Activated CD8-positive, alpha-beta memory T cell treated with anti-CD3 and anti-CD28 coated beads, Interleukin-2, amount 50 U/mL, for 24 hours (primary cell): Measurements from ENCODE around the gene ANTXR1.

Source experiments
- DNase-seq: peaks from one replicate; pipeline ENCODE4 v3.0.0-alpha.2; 2020; ENCODE audit errors: extremely low read depth

Gene ANTXR1

GRCh38 chr2:69134306-69134945 is 121.4 kb downstream of the ANTXR1 start:
- no peak for DNase-seq

- no peak for DNase-seq
Observed at GRCh38 chr2:69138247-69138772, 125.3 kb downstream of the ANTXR1 start.

- DNase-seq: no peak
Observed at GRCh38 chr2:69138793-69139459, 125.9 kb downstream of the ANTXR1 start.

- DNase-seq: no peak
Observed at GRCh38 chr2:69139778-69140670, 127.0 kb downstream of the ANTXR1 start.

DNA sequence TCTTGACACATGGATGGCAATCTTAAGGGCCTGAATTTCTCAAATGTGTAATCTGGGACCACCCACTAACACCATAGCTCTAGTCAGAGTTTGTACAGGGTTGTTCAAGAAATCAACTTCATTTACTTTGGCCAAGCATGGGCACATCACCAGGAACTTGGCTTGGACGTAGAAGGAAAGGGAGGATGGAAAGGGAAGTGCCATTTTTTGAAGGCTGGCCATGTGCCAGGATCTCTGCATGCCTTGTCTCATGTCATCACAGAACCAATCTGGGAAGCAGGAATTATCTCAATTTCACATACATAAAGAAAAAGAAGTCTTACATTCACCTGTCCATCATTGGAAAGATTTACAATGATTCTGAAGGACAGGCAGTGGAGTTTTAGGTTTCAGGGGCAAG is 128.1 kb downstream of the ANTXR1 start:
- DNase-seq: no peak

- no peak for DNase-seq
Observed at GRCh38 chr2:69143748-69144360, 130.9 kb downstream of the ANTXR1 start.

- DNase-seq: no peak
Observed at GRCh38 chr2:69145204-69145603, 132.2 kb downstream of the ANTXR1 start.

GRCh38 chr2:69147841-69148533 is 135.0 kb downstream of the ANTXR1 start:
- no peak for DNase-seq

- no peak for DNase-seq
Observed at GRCh38 chr2:69149631-69150215, 136.7 kb downstream of the ANTXR1 start.

GRCh38 chr2:69151931-69152330 is 139.0 kb downstream of the ANTXR1 start:
- DNase-seq: no peak

DNA sequence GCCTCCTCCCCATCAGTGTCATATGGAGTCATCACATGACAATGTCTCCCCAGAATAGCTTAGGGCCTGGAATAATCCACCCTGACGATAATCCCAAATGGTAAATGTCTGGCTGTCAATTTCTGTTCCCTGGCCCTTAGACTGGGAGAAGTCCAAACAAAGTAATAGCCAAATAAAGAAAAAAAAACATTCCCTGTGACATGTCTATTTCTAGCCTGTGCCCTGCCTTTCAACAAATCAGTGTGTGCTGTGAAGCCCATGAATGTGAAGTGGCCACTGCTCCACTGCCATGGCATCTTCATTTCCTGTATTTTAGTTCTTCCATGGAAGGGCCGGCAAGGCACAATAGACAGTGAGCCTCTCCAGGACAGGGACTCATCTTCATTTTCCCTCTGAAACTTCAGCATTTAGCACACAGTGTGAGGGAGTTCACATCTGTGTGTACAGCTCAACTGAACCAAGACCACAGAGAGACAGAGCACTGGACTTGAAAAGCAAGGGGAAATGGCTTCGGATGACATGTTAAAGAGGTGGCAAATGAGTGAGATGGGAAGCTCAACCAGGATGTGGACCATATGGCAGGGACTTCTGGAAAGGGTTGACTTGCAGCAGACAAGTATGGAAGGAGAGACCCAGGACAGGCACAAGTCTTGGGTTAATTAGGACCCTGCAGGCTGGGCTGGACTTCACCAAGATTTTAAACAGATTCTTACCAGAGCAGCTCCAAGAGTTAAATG is 140.0 kb downstream of the ANTXR1 start:
- no peak for DNase-seq

- DNase-seq: no peak
Observed at GRCh38 chr2:69154106-69154505, 141.1 kb downstream of the ANTXR1 start.

- DNase-seq: no peak
Observed at GRCh38 chr2:69156624-69157023, 143.6 kb downstream of the ANTXR1 start.

DNA sequence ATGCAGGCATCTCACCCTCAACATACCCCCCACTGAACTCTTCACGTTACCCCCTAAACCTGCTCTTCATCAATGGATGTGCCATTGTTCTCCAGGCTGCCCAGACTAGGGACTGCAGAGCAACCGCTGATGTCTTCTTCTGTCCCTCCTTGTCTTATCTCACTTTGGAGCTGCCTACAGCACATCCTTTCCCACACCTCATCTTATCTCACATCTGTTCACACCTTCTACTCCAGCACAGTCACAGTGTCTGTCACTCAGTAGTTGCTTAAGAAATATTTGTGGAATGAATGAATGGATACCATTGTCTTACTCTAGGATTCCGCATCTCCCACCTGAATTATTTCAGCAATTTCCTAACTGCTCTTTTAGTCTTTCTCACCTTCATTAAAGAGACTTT is 144.5 kb downstream of the ANTXR1 start:
- DNase-seq: no peak

GRCh38 chr2:69159986-69160385 is 147.0 kb downstream of the ANTXR1 start:
- no peak for DNase-seq

DNA sequence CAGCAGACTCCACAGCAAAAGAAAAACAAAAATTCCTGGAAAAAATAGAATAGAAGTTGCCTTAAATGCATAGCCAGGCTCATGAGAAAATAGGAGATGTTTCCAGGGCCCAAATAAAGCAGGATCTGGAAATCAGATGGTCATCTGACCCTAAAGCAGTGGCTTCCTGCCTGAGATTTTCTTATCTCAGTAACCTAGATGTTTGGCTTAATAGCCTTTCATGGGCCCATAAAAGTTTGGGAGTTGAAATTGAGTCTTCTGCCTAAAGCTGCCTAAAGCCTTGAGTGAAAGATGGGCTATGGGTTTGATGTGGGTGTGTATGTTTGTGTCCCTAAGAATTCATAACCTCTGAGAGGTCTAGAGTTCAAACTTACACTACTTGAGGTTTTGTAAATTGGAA is 149.1 kb downstream of the ANTXR1 start:
- no peak for DNase-seq

DNA sequence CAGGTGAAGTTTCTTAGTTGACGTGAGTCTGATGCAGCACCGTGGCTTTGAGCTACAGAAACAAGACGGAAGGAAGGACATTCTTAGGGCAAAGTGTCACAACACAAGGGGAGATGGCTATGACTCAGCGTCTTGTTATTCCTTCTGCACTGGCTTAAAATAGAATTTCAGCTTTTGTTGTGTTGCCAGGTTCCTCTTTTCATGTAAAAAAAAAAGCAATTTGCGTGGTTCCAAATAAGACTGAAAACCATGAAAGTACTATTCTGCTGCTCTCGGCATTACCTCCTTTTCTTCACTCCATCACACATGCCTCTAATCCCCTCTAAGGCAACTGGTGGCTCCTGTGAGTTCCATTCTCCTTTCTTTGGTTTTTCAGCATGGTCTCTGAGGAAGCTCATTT is 150.1 kb downstream of the ANTXR1 start:
- DNase-seq: no peak

- DNase-seq: no peak
Observed at GRCh38 chr2:69163556-69163955, 150.6 kb downstream of the ANTXR1 start.

GRCh38 chr2:69164061-69164778 is 151.2 kb downstream of the ANTXR1 start:
- no peak for DNase-seq
